Upper lobe of right lung (tissue), 1 donor: ENCODE measurements around the gene SPDYE3. TPM values are rescaled to one million over a fixed set of nuclear protein-coding genes. Genes with fewer than 3 reads are reported as not detected.

ENCODE experiments used
- ATAC-seq: fragments of 200-7000 bp; cut with Tn5 transposase; one replicate; pipeline ENCODE4 v1.9.1; 2020; ENCODE audit warnings: mild to moderate bottlenecking, moderate library complexity
- DNase-seq: peaks from one replicate; pipeline ENCODE4 v3.0.0-alpha.2; 2020
- H3K27ac ChIP-seq: fragments of 200-600 bp; one replicate; pipeline ENCODE4 v1.8.0; 2022
- H3K27me3 ChIP-seq: fragments of 200-600 bp; one replicate; pipeline ENCODE4 v1.8.0; 2022; ENCODE audit warnings: mild to moderate bottlenecking
- H3K36me3 ChIP-seq: fragments of 200-600 bp; one replicate; pipeline ENCODE4 v1.8.0; 2022
- H3K4me1 ChIP-seq: fragments of 200-600 bp; one replicate; pipeline ENCODE4 v1.8.0; 2022
- H3K4me3 ChIP-seq: fragments of 200-600 bp; one replicate; pipeline ENCODE4 v1.8.0; 2022; ENCODE audit warnings: mild to moderate bottlenecking
- H3K9me3 ChIP-seq: fragments of 200-600 bp; one replicate; pipeline ENCODE4 v1.8.0; 2022
- CTCF ChIP-seq: fragments of 200-600 bp; IDR thresholded peaks from one replicate; pipeline ENCODE4 v1.8.0; 2022; ENCODE audit warnings: antibody characterized with exemption
- intact Hi-C: fragments of 100-400 bp; cut with DNase I; formaldehyde crosslinking; loops from one replicate; pipeline ENCODE4 v1.11.0; 2022
- total RNA-seq: library from RNA; stranded (reverse); fragmentation: NEBNext Ultra II Directional; extraction: Animal tissue kit (Norgen Biotek cat#: 25700); gene quantifications from one replicate; pipeline ENCODE4 v1.2.1, GENCODE V29; 2021
- donor health status: DM: no; HTN: yes; CAD: no; lungs with severe emphysema.

Gene SPDYE3
- total RNA-seq, 1 donor from 2014 or later = not detected

- intact Hi-C loops = no loop called here
- no peak for ATAC-seq
- DNase-seq = no peak
- H3K9me3 ChIP-seq = no peaks in the 10 kb centered on the region
- H3K27me3 ChIP-seq = no peaks in the 10 kb centered on the region
- H3K27ac ChIP-seq = no peak overlapping the region
- H3K4me3 ChIP-seq = no peak overlapping the region
- H3K4me1 ChIP-seq = peaks cover 8% of the 10 kb centered on the region
- H3K36me3 ChIP-seq = peaks cover 1% of the 10 kb centered on the region
- no peak for TF ChIP-seq CTCF
Measured at GRCh38 chr7:100370303-100370702, 62.8 kb downstream of the SPDYE3 start.

GRCh38 chr7:100370746-100371145 is 63.2 kb downstream of the SPDYE3 start:
- TF ChIP-seq CTCF = no peak
- no peak overlapping the region for H3K4me3 ChIP-seq
- H3K27me3 ChIP-seq = no peaks in the 10 kb centered on the region
- intact Hi-C loops = no loop called here
- no peaks in the 10 kb centered on the region for H3K9me3 ChIP-seq
- H3K36me3 ChIP-seq = no peaks in the 10 kb centered on the region
- H3K27ac ChIP-seq = no peak overlapping the region
- H3K4me1 ChIP-seq = peaks cover 8% of the 10 kb centered on the region
- ATAC-seq (no peak), DNase-seq (peak; percentile 21)

- no peak overlapping the region for H3K4me3 ChIP-seq
- H3K4me1 ChIP-seq = peaks cover 4% of the 10 kb centered on the region
- intact Hi-C loops = no loop called here
- ATAC-seq (no peak), DNase-seq (peak; percentile 61)
- TF ChIP-seq CTCF = no peak
- H3K36me3 ChIP-seq = no peaks in the 10 kb centered on the region
- H3K9me3 ChIP-seq = no peaks in the 10 kb centered on the region
- H3K27ac ChIP-seq = peak overlapping the region; percentile 75
- no peaks in the 10 kb centered on the region for H3K27me3 ChIP-seq
Measured at GRCh38 chr7:100371561-100372171, 64.2 kb downstream of the SPDYE3 start.

Other genes with a start within 250 kb of the SPDYE3 start
- gene ZNF3, start 226.0 kb upstream of the SPDYE3 start, total RNA-seq = 22.4 TPM
- 69.5 TPM for gene COPS6, start 218.7 kb upstream of the SPDYE3 start, total RNA-seq
- 48.7 TPM for gene MCM7, start 206.3 kb upstream of the SPDYE3 start, total RNA-seq
- gene AP4M1, start 206.1 kb upstream of the SPDYE3 start, total RNA-seq = 16.8 TPM
- 34.9 TPM for gene TAF6, start 188.3 kb upstream of the SPDYE3 start, total RNA-seq
- 9.8 TPM for gene CNPY4, start 188.1 kb upstream of the SPDYE3 start, total RNA-seq
- 3.0 TPM for gene MBLAC1, start 180.7 kb upstream of the SPDYE3 start, total RNA-seq
- 105 TPM for gene LAMTOR4, start 158.8 kb upstream of the SPDYE3 start, total RNA-seq
- gene TRAPPC14, start 149.0 kb upstream of the SPDYE3 start, total RNA-seq = 19.7 TPM
- gene GAL3ST4, start 139.1 kb upstream of the SPDYE3 start, total RNA-seq = 4.4 TPM
- 0.49 TPM for gene GPC2, start 130.3 kb upstream of the SPDYE3 start, total RNA-seq
- gene STAG3, start 129.8 kb upstream of the SPDYE3 start, total RNA-seq = 2.3 TPM
- gene PVRIG, start 87.8 kb upstream of the SPDYE3 start, total RNA-seq = 1.4 TPM
- gene PILRB, start 50.4 kb downstream of the SPDYE3 start, total RNA-seq = 38.1 TPM
- 36.9 TPM for gene PILRA, start 65.8 kb downstream of the SPDYE3 start, total RNA-seq
- gene ZCWPW1, start 121.0 kb downstream of the SPDYE3 start, total RNA-seq = 4.8 TPM
- 36.3 TPM for gene MEPCE, start 122.1 kb downstream of the SPDYE3 start, total RNA-seq
- gene PPP1R35, start 128.8 kb downstream of the SPDYE3 start, total RNA-seq = 24.7 TPM
- 1.8 TPM for gene SPACDR, start 156.6 kb downstream of the SPDYE3 start, total RNA-seq
- 51.8 TPM for gene TSC22D4, start 171.5 kb downstream of the SPDYE3 start, total RNA-seq
- gene NYAP1, start 176.2 kb downstream of the SPDYE3 start, total RNA-seq = 0.55 TPM
- gene AGFG2, start 231.5 kb downstream of the SPDYE3 start, total RNA-seq = 36.0 TPM